GM21526 (cell line): ENCODE data around the gene TBC1D16.

Experiments
- ATAC-seq: cut with Tn5 transposase; IDR thresholded peaks from one replicate; pipeline ENCODE4 v1.9.1; 2021; ENCODE audit warnings: moderate library complexity; ENCODE audit not compliant: unreplicated experiment, low FRiP score

TBC1D16 gene

GRCh38 chr17:79919862-79920720 lies 115.6 kb downstream of the TBC1D16 start:
- no peak for ATAC-seq

- ATAC-seq: no peak
Observed at GRCh38 chr17:79919164-79919585, 116.5 kb downstream of the TBC1D16 start.

GRCh38 chr17:79918581-79919163 lies 117.0 kb downstream of the TBC1D16 start:
- ATAC-seq: no peak

- ATAC-seq: no peak
Observed at GRCh38 chr17:79917902-79918484, 117.7 kb downstream of the TBC1D16 start.

GRCh38 chr17:79916991-79917901 lies 118.4 kb downstream of the TBC1D16 start:
- ATAC-seq: no peak

DNA sequence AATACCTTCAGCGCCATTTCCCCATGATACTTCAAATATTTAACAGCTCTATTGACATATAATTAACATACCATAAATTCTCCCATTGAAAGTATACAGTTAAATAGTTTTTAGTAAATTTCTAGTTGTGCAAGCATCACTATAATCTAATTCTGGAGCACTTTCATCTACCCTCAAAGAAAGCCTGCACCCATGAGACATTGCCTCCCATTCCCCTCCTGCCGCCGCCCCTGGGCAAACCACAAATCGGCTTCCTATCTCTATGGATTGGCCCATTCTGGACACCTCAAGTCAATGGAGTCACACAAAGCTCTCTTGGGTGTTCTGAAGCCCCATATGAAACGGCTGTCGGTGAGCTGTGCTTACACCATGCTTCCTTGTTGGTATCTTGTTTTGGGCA lies 119.2 kb downstream of the TBC1D16 start:
- ATAC-seq: no peak

DNA sequence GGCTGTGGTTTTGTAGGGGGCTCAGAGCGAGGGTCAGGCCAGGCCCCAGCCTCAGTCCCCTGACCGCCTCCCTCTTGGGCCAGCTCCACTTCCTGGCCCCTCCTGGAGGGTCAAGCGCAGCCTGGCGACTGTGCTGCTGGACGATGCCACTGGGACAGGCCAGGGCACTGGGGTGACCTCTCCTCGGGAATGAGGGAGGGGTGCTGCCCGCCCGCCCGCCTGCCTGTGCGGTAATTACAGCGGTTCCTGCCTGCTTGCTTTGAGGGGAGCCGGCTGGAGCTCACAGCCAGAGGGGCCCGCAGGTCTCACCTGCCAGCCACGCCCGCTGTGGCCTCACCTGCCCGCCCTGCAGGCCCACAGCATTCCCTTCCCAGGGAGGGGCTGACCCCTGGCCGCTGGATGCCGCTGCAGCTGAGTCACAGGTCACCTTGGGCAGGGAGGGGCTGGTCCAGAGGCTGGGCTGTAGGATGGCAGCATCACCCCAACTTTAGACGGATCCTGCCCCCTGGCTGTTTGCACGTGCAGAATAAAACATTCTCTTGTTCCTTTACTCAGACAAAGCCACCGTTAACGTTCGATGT lies 119.7 kb downstream of the TBC1D16 start:
- no peak for ATAC-seq

DNA sequence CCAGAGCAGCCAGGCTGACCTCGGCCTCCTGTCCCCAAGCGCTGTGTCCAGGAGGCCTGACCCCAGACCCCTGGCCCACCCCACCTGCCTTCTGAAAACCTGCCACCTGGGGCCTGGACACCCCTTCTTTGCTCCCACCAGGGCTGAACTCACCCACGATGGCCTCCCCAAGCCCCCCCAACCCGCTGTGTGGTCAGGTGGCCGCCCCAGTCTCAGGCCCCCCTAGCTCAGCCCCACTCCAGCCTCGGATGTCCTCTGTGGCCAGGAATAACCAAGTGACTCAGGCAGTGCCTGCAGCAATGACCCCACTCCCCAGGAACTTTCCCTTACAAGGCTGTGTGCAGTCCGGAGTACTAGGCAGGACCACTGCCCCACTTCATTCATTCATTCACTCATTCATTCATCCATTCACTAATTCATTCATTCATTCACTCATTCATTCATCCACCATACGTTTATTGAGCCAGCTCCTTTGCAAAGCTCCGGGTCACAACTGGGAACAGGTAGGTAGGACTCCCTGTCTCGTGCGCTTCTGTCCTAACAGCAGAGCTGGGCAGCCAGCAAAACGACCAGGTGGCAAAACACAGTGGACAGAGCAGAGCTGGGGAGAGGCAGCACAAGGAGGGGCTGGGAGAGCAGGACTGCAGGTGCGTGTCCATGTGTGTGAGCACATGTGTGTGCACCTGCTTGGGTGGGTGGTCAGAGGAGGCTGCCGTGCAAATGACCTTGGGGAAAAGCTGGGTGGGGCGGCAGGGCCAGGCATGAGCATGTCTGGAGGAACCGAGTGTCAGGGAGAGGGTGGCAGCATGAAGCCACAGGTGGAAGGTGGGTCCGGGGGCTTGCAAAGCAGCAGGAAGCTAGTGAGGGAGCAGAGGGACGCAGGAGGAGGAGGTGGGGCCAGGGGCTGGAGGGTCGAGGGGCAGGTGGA lies 120.6 kb downstream of the TBC1D16 start:
- no peak for ATAC-seq

DNA sequence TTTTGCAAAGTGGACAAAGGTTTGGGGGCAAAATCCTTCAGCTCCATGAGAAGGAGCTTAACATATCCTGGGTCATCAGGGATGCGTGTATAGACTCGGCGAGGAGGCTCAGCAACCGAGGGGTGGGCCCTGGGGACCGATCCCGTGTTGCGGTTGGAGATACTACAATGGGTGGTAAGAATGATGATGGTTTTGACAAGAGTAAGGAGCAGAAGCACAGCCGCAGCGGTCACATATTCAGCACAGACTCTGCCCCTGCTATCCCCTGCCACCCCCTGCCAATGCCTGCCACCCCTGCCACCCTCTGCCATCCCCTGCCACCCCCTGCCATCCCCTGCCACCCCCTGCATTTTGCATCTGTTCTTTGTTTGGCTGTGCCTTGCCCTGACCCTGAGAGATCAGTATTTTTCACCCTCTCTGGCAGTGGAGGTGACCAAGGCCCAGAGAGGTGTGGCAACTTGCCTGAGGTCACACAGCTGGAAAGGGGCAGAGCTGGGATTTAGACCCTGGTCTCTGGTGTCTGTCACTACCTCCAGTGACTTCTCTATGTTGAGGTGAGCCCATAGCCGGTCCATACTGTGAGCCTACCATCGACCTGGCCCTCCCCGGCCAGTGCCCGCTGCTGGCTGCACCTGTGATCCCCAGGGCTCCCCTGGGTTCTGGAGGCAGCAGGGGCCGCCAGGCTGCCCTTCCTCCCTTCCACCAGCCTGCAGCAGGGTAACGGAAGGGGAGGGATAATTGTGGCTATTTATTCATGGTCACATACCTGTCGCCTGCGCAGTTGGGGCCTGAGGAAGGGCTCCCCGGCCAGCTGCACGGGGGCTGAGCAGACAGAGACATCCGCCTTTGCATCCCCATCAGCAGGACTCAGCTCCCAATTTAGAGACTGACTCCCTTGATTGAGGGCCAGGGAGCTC lies 121.5 kb downstream of the TBC1D16 start:
- ATAC-seq: no peak

- no peak for ATAC-seq
Observed at GRCh38 chr17:79913451-79913850, 122.2 kb downstream of the TBC1D16 start.

DNA sequence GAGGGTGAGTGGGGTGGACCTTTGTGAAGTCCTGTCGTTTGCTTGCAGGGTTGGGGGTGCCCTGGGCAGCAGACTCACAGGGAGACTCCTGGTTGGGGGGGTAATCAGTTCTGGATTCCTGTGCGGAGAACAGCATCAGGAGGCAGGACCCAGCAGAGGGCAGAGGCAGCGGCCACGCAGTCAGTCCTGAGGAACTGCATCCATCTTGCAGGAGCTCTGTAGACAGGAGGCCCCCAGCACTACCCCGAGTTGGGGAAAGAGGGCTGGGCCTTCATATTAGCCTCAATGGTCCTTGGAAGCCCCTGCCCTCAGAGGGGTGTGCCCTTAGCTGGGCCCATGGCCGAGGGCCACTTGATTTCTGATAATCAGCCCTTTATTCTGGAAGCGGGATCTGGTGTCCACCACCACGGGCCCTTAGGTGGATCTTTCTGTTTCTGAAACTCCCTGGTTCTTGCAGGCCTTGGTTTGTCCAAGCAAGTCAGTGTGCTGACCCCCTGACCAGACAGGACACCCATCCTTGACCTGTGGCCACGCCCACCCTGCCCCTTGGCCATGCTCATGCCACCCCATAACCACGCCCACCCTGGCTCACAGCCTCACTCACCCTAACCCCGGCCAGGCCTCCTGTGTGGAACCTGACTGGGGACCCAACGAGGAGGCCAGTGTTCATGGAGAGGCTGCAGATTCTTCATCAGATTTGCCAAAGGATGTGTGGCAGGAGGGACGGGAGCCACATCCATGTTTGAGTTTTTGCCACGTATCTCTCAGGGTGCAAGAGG lies 122.9 kb downstream of the TBC1D16 start:
- ATAC-seq: no peak

DNA sequence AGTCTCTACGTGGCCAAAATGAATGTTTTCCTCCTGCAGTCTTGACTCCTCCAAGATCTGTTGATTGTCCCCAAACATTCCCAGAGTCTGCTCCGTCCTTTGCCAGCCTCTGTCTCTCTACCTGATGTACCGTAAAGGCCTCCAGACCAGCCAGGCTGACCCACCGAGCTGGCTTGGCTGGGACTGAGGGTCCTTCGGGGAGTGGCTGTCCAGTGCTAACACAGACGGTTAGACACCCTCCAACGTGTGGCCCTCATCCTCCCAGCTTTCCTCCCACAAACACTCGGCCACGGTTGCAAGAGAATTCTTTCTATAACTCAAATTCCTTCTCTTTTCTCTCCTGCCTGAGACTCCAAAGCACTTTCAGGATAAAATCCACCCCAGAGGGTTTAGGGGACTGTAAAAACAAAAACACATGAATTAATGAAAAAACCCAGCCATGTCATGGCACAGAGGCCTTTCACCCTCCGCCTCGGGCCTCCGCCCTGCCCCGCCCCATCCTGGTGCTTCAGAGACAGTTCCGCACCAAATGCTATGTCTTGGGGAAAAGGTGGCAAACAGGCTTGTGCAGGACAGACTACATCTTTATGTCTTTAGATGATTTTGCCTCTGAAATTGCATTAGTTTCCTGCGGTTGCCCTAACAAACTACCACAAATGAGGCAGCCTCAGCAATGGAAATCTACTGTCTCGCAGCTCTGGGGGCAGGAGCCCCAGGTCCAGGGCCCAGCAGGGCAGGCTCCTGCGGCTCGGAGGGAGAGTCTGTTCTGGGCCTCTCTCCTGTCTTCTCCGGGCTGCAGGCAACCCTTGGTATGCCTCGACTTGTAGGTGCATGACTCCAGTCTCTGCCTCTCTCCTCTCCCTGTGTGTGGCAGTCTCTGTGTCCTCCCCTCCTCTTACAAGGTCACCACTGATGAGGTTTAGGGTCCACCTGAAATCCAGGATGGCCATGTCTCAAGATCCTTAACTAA lies 124.0 kb downstream of the TBC1D16 start:
- no peak for ATAC-seq

DNA sequence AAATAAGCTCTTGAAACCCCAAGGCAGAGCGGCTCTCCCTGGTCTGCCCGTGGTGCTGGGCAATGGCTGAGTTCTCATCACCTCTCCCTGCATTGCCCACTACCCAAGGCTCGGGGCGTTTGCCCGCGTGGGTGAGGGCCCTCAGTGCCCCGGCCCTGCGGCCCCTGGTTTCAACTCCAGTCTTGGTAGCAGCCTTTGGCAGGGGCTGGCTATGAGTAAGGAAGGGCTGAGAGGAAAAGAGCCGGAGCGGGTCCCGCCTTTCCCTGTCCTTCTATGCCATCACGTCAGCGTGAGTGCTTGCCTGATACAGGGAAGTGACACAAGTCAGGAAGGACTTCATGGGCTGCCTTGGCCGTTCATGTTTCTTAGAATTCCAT lies 124.7 kb downstream of the TBC1D16 start:
- no peak for ATAC-seq

GRCh38 chr17:79909121-79909520 lies 126.6 kb downstream of the TBC1D16 start:
- ATAC-seq: no peak

- no peak for ATAC-seq
Observed at GRCh38 chr17:79907850-79908249, 127.8 kb downstream of the TBC1D16 start.

DNA sequence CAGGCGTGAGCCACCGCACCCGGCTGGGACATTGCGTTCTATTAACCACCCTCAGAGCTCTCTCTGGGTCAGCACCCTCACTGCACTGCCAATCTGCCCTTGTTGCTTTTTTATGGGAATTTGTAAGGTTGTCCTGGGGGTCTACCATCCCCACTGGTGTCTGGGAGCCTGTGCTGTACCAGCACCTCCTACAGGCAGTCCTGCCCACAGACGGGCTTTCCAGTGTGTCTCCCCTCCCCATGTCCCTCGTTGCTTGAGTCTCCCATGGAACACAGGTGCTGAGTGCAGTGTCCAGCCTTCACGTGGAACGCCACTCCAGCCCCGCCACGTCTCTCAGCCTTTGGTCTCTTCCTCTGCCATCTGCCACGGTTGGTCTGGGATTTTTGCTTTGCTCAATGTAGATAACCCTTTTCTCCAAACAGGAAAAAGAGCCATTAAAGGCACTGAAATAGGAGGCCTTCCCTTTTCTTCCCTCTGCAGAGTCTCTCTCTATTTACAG lies 128.4 kb downstream of the TBC1D16 start:
- ATAC-seq: no peak
